GM12878 (cell line): ENCODE measurements around the gene LDB2. TPM values are rescaled to one million over a fixed set of nuclear protein-coding genes. Genes with fewer than 3 reads are reported as not detected.

Experiments used
- ATAC-seq: fragments of 200-7000 bp; cut with Tn5 transposase; 3 replicates; pipeline ENCODE4 v1.9.1; 2020; ENCODE audit warnings: mild to moderate bottlenecking, moderate library complexity
- BruUV-seq: library from RNA; stranded (reverse); fragments of 400-500 nt; replicated peaks from 2 replicates; lab custom pipeline; 2021; lab: Mats Ljungman, UMichigan
- CTCF ChIA-PET: fragments of 300-600 bp; sonication (Branson Sonifier 250); formaldehyde crosslinking; extraction: SDS; loops from one replicate; lab custom pipeline; 2021; ENCODE audit warnings: inconsistent platforms; lab: Yijun Ruan, JAX
- POLR2A ChIA-PET: fragments of 350-600 bp; formaldehyde crosslinking; extraction: SDS; loops from one replicate; lab custom pipeline; 2021; ENCODE audit warnings: inconsistent platforms; lab: Charles Lee
- RAD21 ChIA-PET: fragments of 300-600 bp; sonication (Branson Sonifier 250); formaldehyde crosslinking; loops from one replicate; lab custom pipeline; 2023; ENCODE audit warnings: antibody characterized with exemption; ENCODE audit not compliant: unreplicated experiment; lab: Charles Lee
- SMC1A ChIA-PET: fragments of 300-600 bp; sonication (Branson Sonifier 250); formaldehyde crosslinking; loops from one replicate; lab custom pipeline; 2023; ENCODE audit not compliant: unreplicated experiment, uncharacterized antibody; lab: Charles Lee
- DNase-seq: peaks from one replicate; pipeline ENCODE4 v3.0.0-alpha.2; 2011; ENCODE audit warnings: low read depth, low spot score
- FAIRE-seq: peaks from 3 replicates; lab custom pipeline; 2011; peaks lifted over from hg19 to GRCh38; lab: Jason Lieb, UNC
- H2AFZ ChIP-seq: 2 replicates; pipeline ENCODE4 v1.6.0; 2011; ENCODE audit warnings: low read depth, low read length, control low read depth; ENCODE audit not compliant: control insufficient read depth
- H3K27ac ChIP-seq: 2 replicates; pipeline ENCODE4 v1.5.1; 2011; ENCODE audit warnings: control low read depth; ENCODE audit not compliant: control insufficient read depth, insufficient read depth
- H3K27me3 ChIP-seq, 2 experiments: replicated peaks in 1 of 2; 2 replicates each; pipeline versions ENCODE4 v1.6.0 to v1.6.1; 2011; ENCODE audit warnings: low read length in 1 of 2; ENCODE audit not compliant: control insufficient read depth in 2 of 2, insufficient read depth in 2 of 2
- H3K36me3 ChIP-seq, 2 experiments: 2 replicates each; pipeline ENCODE4 v1.5.1; 2011; ENCODE audit warnings: low read length in 1 of 2; ENCODE audit not compliant: control insufficient read depth in 2 of 2, insufficient read depth in 2 of 2
- H3K4me1 ChIP-seq: 2 replicates; pipeline ENCODE4 v1.6.1; 2011; ENCODE audit warnings: mild to moderate bottlenecking, low read length, moderate library complexity, mixed read lengths; ENCODE audit not compliant: control insufficient read depth, insufficient read depth
- H3K4me2 ChIP-seq: 2 replicates; pipeline ENCODE4 v1.6.0; 2011; ENCODE audit warnings: control low read depth; ENCODE audit not compliant: control insufficient read depth, insufficient read depth
- H3K4me3 ChIP-seq: fragments of 200-600 bp; sonication (generic); 2 replicates; pipeline ENCODE4 v1.5.1; 2016
- H3K79me2 ChIP-seq: 2 replicates; pipeline ENCODE4 v1.6.0; 2011; ENCODE audit warnings: low read length; ENCODE audit not compliant: control insufficient read depth, insufficient read depth
- H3K9ac ChIP-seq: 2 replicates; pipeline ENCODE4 v1.8.0; 2011; ENCODE audit warnings: low read length, control low read depth, mixed read lengths; ENCODE audit not compliant: control insufficient read depth, insufficient read depth
- H3K9me3 ChIP-seq: replicated peaks from 3 replicates; pipeline ENCODE4 v1.5.1; 2011; ENCODE audit warnings: mild to moderate bottlenecking, low read length; ENCODE audit not compliant: control insufficient read depth, insufficient read depth
- H4K20me1 ChIP-seq: 2 replicates; pipeline ENCODE4 v1.6.0; 2011; ENCODE audit not compliant: control insufficient read depth, insufficient read depth
- BRCA1 ChIP-seq: IDR thresholded peaks from 2 replicates; pipeline ENCODE4 v1.6.1; 2011; ENCODE audit warnings: low read depth, low read length, improper control_type of control experiment
- PAX5 ChIP-seq: IDR thresholded peaks from 2 replicates; pipeline ENCODE4 v1.6.1; 2011; ENCODE audit warnings: low read depth, low read length, borderline replicate concordance
- WGBS: methylation state at CpG from one replicate; pipeline ENCODE4 v1.1.6; 2016; ENCODE audit warnings: low lambda C conversion rate; ENCODE audit not compliant: insufficient replicate concordance, insufficient coverage; ENCODE audit errors: missing lambda C conversion rate; 5-methylcytosine and 5-hydroxymethylcytosine counted together
- in situ Hi-C: fragments of 300-500 bp; cut with MboI; formaldehyde crosslinking; loops from 9 replicates; pipeline ENCODE4 v1.14.3; 2018; ENCODE audit warnings: mixed read lengths
- intact Hi-C: fragments of 100-400 bp; cut with micrococcal nuclease; formaldehyde crosslinking; loops from one replicate; pipeline ENCODE4 v1.14.2; 2022; ENCODE audit not compliant: unreplicated experiment
- polyA plus RNA-seq, 11 experiments: library from polyadenylated mRNA; depleted of rRNA in 4 of 11; unstranded in 6 of 11; stranded (reverse) in 5 of 11; fragments of >200 nt; fragmentation: Nextera tagmentation in 4 of 11; fragmentation: Illumina TruSeq in 1 of 11; extraction: Ambion mirVana in 4 of 11; extraction: Trizol in 1 of 11; gene quantifications; 1 replicate in 1 of 11; 2 replicates in 10 of 11; pipeline versions ENCODE4 v1.2.1 to v1.2.3, GENCODE V29; 2011 to 2016; ENCODE audit warnings: inconsistent platforms in 2 of 11, missing spikeins in 2 of 11, low read depth in 1 of 11
- total RNA-seq, 4 experiments: library from RNA; depleted of rRNA in 3 of 4; stranded (reverse); fragments of >200 nt in 3 of 4; fragmentation: Illumina TruSeq in 1 of 4; extraction: Trizol in 1 of 4; gene quantifications; 2 replicates each; pipeline versions ENCODE4 v1.2.1 to v1.2.3, GENCODE V29; 2013 to 2021
- TF ChIP-seq, protein P1 (sequence below), 3 experiments: IDR thresholded peaks in 2 of 3; conservative IDR thresholded peaks in 1 of 3; 2 replicates each; pipeline ENCODE4 v1.5.1; 2011; ENCODE audit warnings: low read depth in 3 of 3, low read length in 3 of 3, mild to moderate bottlenecking in 3 of 3, control low read depth in 2 of 3, moderate library complexity in 2 of 3, inconsistent platforms in 1 of 3, mixed read lengths in 1 of 3; ENCODE audit not compliant: control insufficient read depth in 2 of 3, insufficient read depth in 1 of 3; ENCODE audit errors: extremely low read depth in 1 of 3
- TF ChIP-seq, protein P2 (sequence below): IDR thresholded peaks from 2 replicates; pipeline ENCODE4 v1.6.1; 2012; ENCODE audit warnings: low read depth, low read length, improper control_type of control experiment

LDB2 gene
- total and polyA plus RNA-seq, 10 of the 15 experiments (the other 5 are each of a cell fraction or from before 2014, with no cell fraction given), result 0.15 TPM; not detected in 9

DNA sequence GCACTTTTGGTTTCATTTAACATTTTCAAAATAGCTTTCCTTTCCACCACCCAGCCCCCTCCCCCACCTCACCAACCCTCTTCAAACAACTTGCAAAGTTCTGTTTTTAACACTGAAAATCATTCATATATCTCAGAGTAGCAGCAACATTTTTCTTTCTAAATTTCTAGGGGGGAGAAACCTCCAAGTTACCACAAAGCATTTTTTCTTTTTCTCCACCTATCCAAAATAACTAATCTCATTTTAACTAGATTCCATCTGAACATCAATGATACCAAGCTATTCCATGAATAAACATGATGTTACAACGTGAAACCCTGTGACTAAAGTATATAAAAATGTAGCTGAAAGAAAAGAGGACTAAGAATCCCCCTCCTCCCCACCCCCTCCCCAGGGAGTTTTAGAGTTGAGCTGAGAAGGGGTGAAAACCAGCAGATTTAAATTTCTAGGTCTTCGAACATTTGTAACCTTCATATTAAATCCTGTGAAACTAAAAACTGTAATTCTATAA lies 5.2 kb downstream of the LDB2 start:
- H3K9ac ChIP-seq, result no peak overlapping the region
- no peaks in the 10 kb centered on the region for H3K9me3 ChIP-seq
- 0% methylated on average over 2 of the region's 2 CpGs for WGBS
- intact Hi-C loops, result no loop called here
- no peak overlapping the region for H2AFZ ChIP-seq
- no peaks in the 10 kb centered on the region for H3K36me3 ChIP-seq
- H3K27me3 ChIP-seq, result no peaks in the 10 kb centered on the region
- in situ Hi-C loops, result loop anchor here (10.0 kb wide), 1 partner anchor 58 kb away; no protein-coding TSS in a partner anchor
- no peak overlapping the region for H3K27ac ChIP-seq
- H3K79me2 ChIP-seq, result no peaks in the 10 kb centered on the region
- TF ChIP-seq, protein P1, sequence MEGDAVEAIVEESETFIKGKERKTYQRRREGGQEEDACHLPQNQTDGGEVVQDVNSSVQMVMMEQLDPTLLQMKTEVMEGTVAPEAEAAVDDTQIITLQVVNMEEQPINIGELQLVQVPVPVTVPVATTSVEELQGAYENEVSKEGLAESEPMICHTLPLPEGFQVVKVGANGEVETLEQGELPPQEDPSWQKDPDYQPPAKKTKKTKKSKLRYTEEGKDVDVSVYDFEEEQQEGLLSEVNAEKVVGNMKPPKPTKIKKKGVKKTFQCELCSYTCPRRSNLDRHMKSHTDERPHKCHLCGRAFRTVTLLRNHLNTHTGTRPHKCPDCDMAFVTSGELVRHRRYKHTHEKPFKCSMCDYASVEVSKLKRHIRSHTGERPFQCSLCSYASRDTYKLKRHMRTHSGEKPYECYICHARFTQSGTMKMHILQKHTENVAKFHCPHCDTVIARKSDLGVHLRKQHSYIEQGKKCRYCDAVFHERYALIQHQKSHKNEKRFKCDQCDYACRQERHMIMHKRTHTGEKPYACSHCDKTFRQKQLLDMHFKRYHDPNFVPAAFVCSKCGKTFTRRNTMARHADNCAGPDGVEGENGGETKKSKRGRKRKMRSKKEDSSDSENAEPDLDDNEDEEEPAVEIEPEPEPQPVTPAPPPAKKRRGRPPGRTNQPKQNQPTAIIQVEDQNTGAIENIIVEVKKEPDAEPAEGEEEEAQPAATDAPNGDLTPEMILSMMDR (IDR thresholded peaks at IDR 0.05 in 2 of 3, conservative IDR thresholded peaks at IDR 0.05 in 1 of 3; ENCODE audit: control insufficient read depth in 2 of 3, extremely low read depth in 1 of 3, insufficient read depth in 1 of 3, low read depth in 3 of 3, low read length in 3 of 3), result no peak
- no peak for TF ChIP-seq PAX5
- TF ChIP-seq BRCA1, result no peak
- TF ChIP-seq, protein P2, sequence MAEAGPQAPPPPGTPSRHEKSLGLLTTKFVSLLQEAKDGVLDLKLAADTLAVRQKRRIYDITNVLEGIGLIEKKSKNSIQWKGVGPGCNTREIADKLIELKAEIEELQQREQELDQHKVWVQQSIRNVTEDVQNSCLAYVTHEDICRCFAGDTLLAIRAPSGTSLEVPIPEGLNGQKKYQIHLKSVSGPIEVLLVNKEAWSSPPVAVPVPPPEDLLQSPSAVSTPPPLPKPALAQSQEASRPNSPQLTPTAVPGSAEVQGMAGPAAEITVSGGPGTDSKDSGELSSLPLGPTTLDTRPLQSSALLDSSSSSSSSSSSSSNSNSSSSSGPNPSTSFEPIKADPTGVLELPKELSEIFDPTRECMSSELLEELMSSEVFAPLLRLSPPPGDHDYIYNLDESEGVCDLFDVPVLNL, result no peak
- no peaks in the 10 kb centered on the region for H3K4me1 ChIP-seq
- H3K4me2 ChIP-seq, result no peak overlapping the region
- CTCF ChIA-PET, result interaction anchor here (0.7 to 2.8 kb wide), 3 partner anchors 10 to 25 kb away, joined by 3 to 9 read pairs (median 4); no protein-coding TSS in a partner anchor
- SMC1A ChIA-PET, result no interaction called here
- POLR2A ChIA-PET, result no interaction called here
- FAIRE-seq (no peak), DNase-seq (no peak), ATAC-seq (no peak)
- RAD21 ChIA-PET, result interaction anchor here (0.6 kb wide), 1 partner anchor 481 kb away, joined by 3 read pairs; no protein-coding TSS in a partner anchor
- no TSS peak for BruUV-seq
- H3K4me3 ChIP-seq, result no peak overlapping the region
- H4K20me1 ChIP-seq, result no peaks in the 10 kb centered on the region
